ENCODE data around the gene GNG13.

The GNG13 gene

GRCh38 chr16:799948-800833 is at the start of gene GNG13:
TSS of gene GNG13 (minus strand) at chr16:800734. CDS start at chr16:799077, 1,657 bp downstream.
- TF ChIP-seq CTCF (conservative IDR thresholded peaks at IDR 0.05; ENCODE audit: control insufficient read depth, insufficient read depth, low read depth, low read length): no peak
- H3K4me3 ChIP-seq (ENCODE audit: control insufficient read depth, low read depth, low read length): no peak within 1 kb of the TSS
- no peak for DNase-seq (ENCODE audit: low read depth)

GRCh38 chr16:848510-849253 is 48.1 kb upstream of the GNG13 start:
- no peak for DNase-seq (ENCODE audit: low read depth)
- TF ChIP-seq CTCF (conservative IDR thresholded peaks at IDR 0.05; ENCODE audit: control insufficient read depth, insufficient read depth, low read depth, low read length): no peak
- H3K4me3 ChIP-seq (ENCODE audit: control insufficient read depth, low read depth, low read length): no peak overlapping the region

- no peak overlapping the region for H3K4me3 ChIP-seq (ENCODE audit: control insufficient read depth, low read depth, low read length)
- no peak for DNase-seq (ENCODE audit: low read depth)
- no peak for TF ChIP-seq CTCF (conservative IDR thresholded peaks at IDR 0.05; ENCODE audit: control insufficient read depth, insufficient read depth, low read depth, low read length)
These were observed 47.3 kb upstream of the GNG13 start for GRCh38 chr16:847681-848445.

GRCh38 chr16:847151-847550 is 46.6 kb upstream of the GNG13 start:
- no peak for TF ChIP-seq CTCF (conservative IDR thresholded peaks at IDR 0.05; ENCODE audit: control insufficient read depth, insufficient read depth, low read depth, low read length)
- DNase-seq (ENCODE audit: low read depth): no peak
- no peak overlapping the region for H3K4me3 ChIP-seq (ENCODE audit: control insufficient read depth, low read depth, low read length)

- DNase-seq (ENCODE audit: low read depth): no peak
- no peak overlapping the region for H3K4me3 ChIP-seq (ENCODE audit: control insufficient read depth, low read depth, low read length)
- no peak for TF ChIP-seq CTCF (conservative IDR thresholded peaks at IDR 0.05; ENCODE audit: control insufficient read depth, insufficient read depth, low read depth, low read length)
These were observed 44.8 kb upstream of the GNG13 start for GRCh38 chr16:845351-845745.

GRCh38 chr16:844638-845350 is 44.3 kb upstream of the GNG13 start:
- H3K4me3 ChIP-seq (ENCODE audit: control insufficient read depth, low read depth, low read length): no peak overlapping the region
- no peak for DNase-seq (ENCODE audit: low read depth)
- no peak for TF ChIP-seq CTCF (conservative IDR thresholded peaks at IDR 0.05; ENCODE audit: control insufficient read depth, insufficient read depth, low read depth, low read length)
